ENCODE measurements around the gene ZNF682.
"Not testable (repeated sequence)": the region's sequence is repeated elsewhere in the genome, so short reads cannot be mapped to it uniquely, and the experiment has no call there.

The ZNF682 gene

DNA sequence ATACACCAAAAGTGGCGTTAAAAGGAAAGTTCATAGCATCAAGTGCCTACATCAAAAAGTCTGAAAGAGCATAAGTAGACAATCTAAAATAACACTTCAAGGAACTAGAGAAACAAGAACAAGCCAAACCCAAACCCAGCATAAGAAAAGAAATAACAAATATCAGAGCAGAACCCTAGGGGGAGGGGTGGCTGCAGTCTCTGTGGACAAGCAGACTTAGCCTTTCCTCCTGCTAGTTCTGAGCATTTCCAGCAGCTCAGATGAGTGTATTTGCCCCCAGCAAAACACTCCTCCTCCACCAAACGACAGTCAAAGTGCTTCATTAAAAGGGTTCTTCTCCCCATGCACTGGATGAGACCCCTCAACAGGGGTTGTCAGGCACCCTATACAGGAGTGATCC lies 31.4 kb upstream of the ZNF682 start:
- no peak overlapping the region for H3K27ac ChIP-seq
- TF ChIP-seq, protein P1, sequence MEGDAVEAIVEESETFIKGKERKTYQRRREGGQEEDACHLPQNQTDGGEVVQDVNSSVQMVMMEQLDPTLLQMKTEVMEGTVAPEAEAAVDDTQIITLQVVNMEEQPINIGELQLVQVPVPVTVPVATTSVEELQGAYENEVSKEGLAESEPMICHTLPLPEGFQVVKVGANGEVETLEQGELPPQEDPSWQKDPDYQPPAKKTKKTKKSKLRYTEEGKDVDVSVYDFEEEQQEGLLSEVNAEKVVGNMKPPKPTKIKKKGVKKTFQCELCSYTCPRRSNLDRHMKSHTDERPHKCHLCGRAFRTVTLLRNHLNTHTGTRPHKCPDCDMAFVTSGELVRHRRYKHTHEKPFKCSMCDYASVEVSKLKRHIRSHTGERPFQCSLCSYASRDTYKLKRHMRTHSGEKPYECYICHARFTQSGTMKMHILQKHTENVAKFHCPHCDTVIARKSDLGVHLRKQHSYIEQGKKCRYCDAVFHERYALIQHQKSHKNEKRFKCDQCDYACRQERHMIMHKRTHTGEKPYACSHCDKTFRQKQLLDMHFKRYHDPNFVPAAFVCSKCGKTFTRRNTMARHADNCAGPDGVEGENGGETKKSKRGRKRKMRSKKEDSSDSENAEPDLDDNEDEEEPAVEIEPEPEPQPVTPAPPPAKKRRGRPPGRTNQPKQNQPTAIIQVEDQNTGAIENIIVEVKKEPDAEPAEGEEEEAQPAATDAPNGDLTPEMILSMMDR (IDR thresholded peaks at IDR 0.05) = no peak
- no peak for TF ChIP-seq ZFX (IDR thresholded peaks at IDR 0.05; ENCODE audit: borderline replicate concordance)

- H3K27ac ChIP-seq = not testable (repeated sequence)
These were observed 29.3 kb upstream of the ZNF682 start for GRCh38 chr19:20068559-20068958.

DNA sequence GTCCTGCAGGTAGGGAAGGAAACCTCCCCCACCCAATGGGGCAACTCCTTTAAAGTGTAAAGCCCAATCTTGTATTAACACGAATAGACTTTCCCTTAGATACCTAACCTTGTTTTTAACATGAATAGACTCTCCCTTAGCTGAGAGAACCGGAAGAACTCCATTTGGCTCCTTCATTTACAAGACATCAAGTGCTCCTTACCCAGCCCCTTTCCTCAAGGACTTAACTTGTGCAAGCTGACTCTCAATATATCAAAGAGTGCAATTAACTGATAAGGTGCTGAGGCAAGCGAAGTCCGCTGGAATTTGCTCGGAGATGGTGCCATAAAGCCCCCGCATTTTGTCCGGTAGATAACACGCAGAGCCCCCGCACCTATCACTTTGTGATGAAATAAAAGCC lies 28.6 kb upstream of the ZNF682 start:
- H3K27ac ChIP-seq = no peak overlapping the region
- TF ChIP-seq ZFX (IDR thresholded peaks at IDR 0.05; ENCODE audit: borderline replicate concordance) = no peak
- TF ChIP-seq, protein P1 (IDR thresholded peaks at IDR 0.05) = no peak

DNA sequence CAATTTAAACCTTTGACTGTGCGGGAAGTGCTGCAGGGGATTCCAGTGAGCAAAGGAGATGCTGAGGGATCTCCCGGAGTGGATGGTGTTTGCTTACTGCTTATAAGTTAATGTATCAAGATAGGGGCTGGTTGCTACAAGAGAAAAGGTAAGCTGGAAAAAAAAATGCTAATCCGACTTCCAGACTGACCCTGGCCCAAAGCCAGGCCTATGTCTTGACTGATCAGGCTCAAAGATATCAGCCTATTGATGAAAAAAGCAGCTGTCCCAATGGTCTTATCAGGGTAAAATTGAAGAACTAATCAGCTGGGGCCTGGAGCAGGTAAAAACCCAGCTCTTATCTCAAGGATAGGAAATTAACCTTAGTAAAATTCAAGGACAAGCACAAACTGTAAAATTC lies 27.6 kb upstream of the ZNF682 start:
- H3K27ac ChIP-seq = no peak overlapping the region
- TF ChIP-seq ZFX (IDR thresholded peaks at IDR 0.05; ENCODE audit: borderline replicate concordance) = no peak
- TF ChIP-seq, protein P1 (IDR thresholded peaks at IDR 0.05) = no peak

DNA sequence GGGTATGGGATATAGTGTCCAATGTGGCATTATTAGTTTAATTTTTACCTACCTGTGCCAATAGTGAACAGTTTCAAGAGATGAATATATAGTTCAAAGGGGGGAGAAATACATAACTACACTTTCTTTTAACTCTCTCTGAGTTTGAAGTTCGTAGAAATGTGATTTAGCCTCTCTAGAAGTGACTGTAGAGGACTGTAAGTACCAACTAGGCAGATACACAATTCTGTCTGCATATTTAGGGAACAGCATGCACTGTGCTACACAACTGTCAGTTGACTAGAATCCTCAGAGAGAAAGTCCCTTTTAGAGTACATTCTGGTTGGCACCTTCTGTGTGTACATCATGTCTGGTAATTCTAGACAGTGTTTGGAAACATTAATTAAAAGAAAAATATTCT lies 21.0 kb upstream of the ZNF682 start:
- TF ChIP-seq, protein P1 (IDR thresholded peaks at IDR 0.05) = no peak
- TF ChIP-seq ZFX (IDR thresholded peaks at IDR 0.05; ENCODE audit: borderline replicate concordance) = no peak
- H3K27ac ChIP-seq = no peak overlapping the region

GRCh38 chr19:20058738-20059137 lies 19.4 kb upstream of the ZNF682 start:
- not testable (repeated sequence) for H3K27ac ChIP-seq

GRCh38 chr19:20051841-20052768 lies 12.8 kb upstream of the ZNF682 start:
- peak overlapping the region; percentile 77 for H3K27ac ChIP-seq

GRCh38 chr19:20045742-20046141 lies 6.4 kb upstream of the ZNF682 start:
- not testable (repeated sequence) for H3K27ac ChIP-seq

More at GRCh38 chr19:20051841-20052768, 12.8 kb upstream of the ZNF682 start:
- TF ChIP-seq, protein P1 (IDR thresholded peaks at IDR 0.05) = no peak
- TF ChIP-seq ZFX (IDR thresholded peaks at IDR 0.05; ENCODE audit: borderline replicate concordance) = no peak

GRCh38 chr19:20044663-20045062 lies 5.4 kb upstream of the ZNF682 start:
- TF ChIP-seq, protein P1 (IDR thresholded peaks at IDR 0.05) = no peak
- no peak for TF ChIP-seq ZFX (IDR thresholded peaks at IDR 0.05; ENCODE audit: borderline replicate concordance)
- no peak overlapping the region for H3K27ac ChIP-seq

Measured in 22Rv1 (cell line).